GM12873 (cell line): ENCODE data around the gene SNX19.

Experiments
- CTCF ChIP-seq: IDR thresholded peaks from 2 replicates; pipeline ENCODE4 v1.5.1; 2012; ENCODE audit warnings: low read depth, mild to moderate bottlenecking, moderate library complexity, low read length, control low read depth; ENCODE audit not compliant: insufficient read depth; ENCODE audit errors: missing control alignments

The SNX19 gene

GRCh38 chr11:130912552-130912951, 3.7 kb downstream of the SNX19 start:
- TF ChIP-seq CTCF: no peak

GRCh38 chr11:130911306-130911705, 5.0 kb downstream of the SNX19 start:
- no peak for TF ChIP-seq CTCF

- no peak for TF ChIP-seq CTCF
Measured at GRCh38 chr11:130909650-130910049, 6.6 kb downstream of the SNX19 start.

GRCh38 chr11:130908770-130909625, 7.3 kb downstream of the SNX19 start:
- TF ChIP-seq CTCF: no peak

- no peak for TF ChIP-seq CTCF
Measured at GRCh38 chr11:130908061-130908460, 8.2 kb downstream of the SNX19 start.

- TF ChIP-seq CTCF: no peak
Measured at GRCh38 chr11:130907229-130907628, 9.1 kb downstream of the SNX19 start.

GRCh38 chr11:130906616-130907015, 9.7 kb downstream of the SNX19 start:
- TF ChIP-seq CTCF: no peak

- TF ChIP-seq CTCF: no peak
Measured at GRCh38 chr11:130905512-130905911, 10.8 kb downstream of the SNX19 start.
